ENCODE results near the gene FOXC1.
A peak's percentile ranks its signal among the peaks of the same experiment; 100 is the strongest.

FOXC1 gene

GRCh38 chr6:1600063-1600763 lies 9.5 kb upstream of the FOXC1 start:
- DNase-seq: no peak

- no peak for DNase-seq
Measured at GRCh38 chr6:1600764-1601157, 9.0 kb upstream of the FOXC1 start.

GRCh38 chr6:1601158-1602048 lies 8.3 kb upstream of the FOXC1 start:
- no peak for DNase-seq

- DNase-seq: no peak
Measured at GRCh38 chr6:1602049-1602713, 7.5 kb upstream of the FOXC1 start.

GRCh38 chr6:1603708-1604107 lies 6.0 kb upstream of the FOXC1 start:
- no peak for DNase-seq

- DNase-seq: peak; percentile 68 to 69
Measured at GRCh38 chr6:1604158-1605003, 5.3 kb upstream of the FOXC1 start.

- peak in 1 of 2 experiments; percentile 14 for DNase-seq
Measured at GRCh38 chr6:1605004-1605892, 4.5 kb upstream of the FOXC1 start.

GRCh38 chr6:1605893-1606779 lies 3.6 kb upstream of the FOXC1 start:
- DNase-seq: peak in 1 of 2 experiments; percentile 17

- DNase-seq: peak in 1 of 2 experiments; percentile 10
Measured at GRCh38 chr6:1606780-1607515, 2.8 kb upstream of the FOXC1 start.

GRCh38 chr6:1607516-1608221 lies 2.0 kb upstream of the FOXC1 start:
- DNase-seq: peak in 1 of 2 experiments; percentile 32

- DNase-seq: peak in 1 of 2 experiments; percentile 8
Measured at GRCh38 chr6:1608222-1609040, 1.3 kb upstream of the FOXC1 start.

GRCh38 chr6:1609041-1609647 lies 571 bp upstream of the FOXC1 start:
- DNase-seq: peak in 1 of 2 experiments; percentile 19

GRCh38 chr6:1610497-1611321 lies 994 bp downstream of the FOXC1 start:
- peak in 1 of 2 experiments; percentile 33 for DNase-seq

GRCh38 chr6:1611322-1611571 lies 1.5 kb downstream of the FOXC1 start:
- peak in 1 of 2 experiments; percentile 14 for DNase-seq

- peak in 1 of 2 experiments; percentile 11 for DNase-seq
Measured at GRCh38 chr6:1611572-1612298, 2.0 kb downstream of the FOXC1 start.

- DNase-seq: no peak
Measured at GRCh38 chr6:1612299-1612973, 2.7 kb downstream of the FOXC1 start.

Data from activated CD4-positive, alpha-beta T cell treated with anti-CD3 and anti-CD28 coated beads, Interleukin-2, amount 50 U/mL, for 48 hours (primary cell).